Nephron (organoid): ENCODE results near the gene SIRT2.
A peak's percentile ranks its signal among the peaks of the same experiment; 100 is the strongest.

ENCODE experiments used
- H3K27ac Mint-ChIP-seq, 3 experiments: 2 replicates each; pipeline ENCODE4 v1.8.0; 2020; ENCODE audit warnings: mixed read lengths in 3 of 3, mild to moderate bottlenecking in 2 of 3, moderate library complexity in 1 of 3
- H3K27me3 Mint-ChIP-seq: 2 replicates; pipeline ENCODE4 v1.8.0; 2021; ENCODE audit warnings: low read depth, mild to moderate bottlenecking, moderate library complexity, mixed read lengths
- H3K36me3 Mint-ChIP-seq: 2 replicates; pipeline ENCODE4 v1.8.0; 2020; ENCODE audit warnings: low read depth, mixed read lengths
- H3K4me1 Mint-ChIP-seq: 2 replicates; pipeline ENCODE4 v1.8.0; 2020; ENCODE audit warnings: mixed read lengths
- H3K4me3 Mint-ChIP-seq, 3 experiments: 2 replicates each; pipeline ENCODE4 v1.8.0; 2020; ENCODE audit warnings: mild to moderate bottlenecking in 3 of 3, mixed read lengths in 3 of 3, moderate library complexity in 2 of 3
- H3K9me3 Mint-ChIP-seq: 2 replicates; pipeline ENCODE4 v1.8.0; 2020; ENCODE audit warnings: mixed read lengths
- TF ChIP-seq, protein P1 (sequence below), 3 experiments: fragments of 200-600 bp; sonication (generic); IDR thresholded peaks; one replicate each; pipeline ENCODE4 v1.5.0; 2021; ENCODE audit warnings: antibody characterized with exemption in 3 of 3; ENCODE audit not compliant: unreplicated experiment in 3 of 3

The SIRT2 gene

DNA sequence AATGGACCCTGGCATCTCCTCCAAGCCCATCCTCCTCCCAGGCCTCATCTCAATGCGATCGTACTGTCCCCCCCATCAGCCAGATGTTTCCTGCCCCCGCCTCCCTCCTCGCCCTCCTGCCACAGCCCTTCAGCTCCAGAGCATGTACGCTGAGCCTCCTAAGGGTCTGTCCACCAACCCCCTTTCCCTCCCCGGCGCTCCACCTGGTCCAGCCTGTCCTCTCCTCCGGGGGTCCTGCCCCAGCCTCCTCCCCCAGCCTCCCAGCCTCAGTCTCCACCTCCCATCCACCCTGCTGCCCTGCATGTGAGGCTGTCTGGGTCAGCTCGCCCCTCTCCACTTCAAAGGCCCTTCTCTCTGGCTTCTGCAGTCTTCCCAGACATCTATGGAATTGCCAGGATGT is 4.5 kb downstream of the SIRT2 start:
- no peaks in the 10 kb centered on the region for H3K9me3 Mint-ChIP-seq
- peak overlapping the region in 1 of 3 experiments; percentile 32 for H3K4me3 Mint-ChIP-seq
- TF ChIP-seq, protein P1, sequence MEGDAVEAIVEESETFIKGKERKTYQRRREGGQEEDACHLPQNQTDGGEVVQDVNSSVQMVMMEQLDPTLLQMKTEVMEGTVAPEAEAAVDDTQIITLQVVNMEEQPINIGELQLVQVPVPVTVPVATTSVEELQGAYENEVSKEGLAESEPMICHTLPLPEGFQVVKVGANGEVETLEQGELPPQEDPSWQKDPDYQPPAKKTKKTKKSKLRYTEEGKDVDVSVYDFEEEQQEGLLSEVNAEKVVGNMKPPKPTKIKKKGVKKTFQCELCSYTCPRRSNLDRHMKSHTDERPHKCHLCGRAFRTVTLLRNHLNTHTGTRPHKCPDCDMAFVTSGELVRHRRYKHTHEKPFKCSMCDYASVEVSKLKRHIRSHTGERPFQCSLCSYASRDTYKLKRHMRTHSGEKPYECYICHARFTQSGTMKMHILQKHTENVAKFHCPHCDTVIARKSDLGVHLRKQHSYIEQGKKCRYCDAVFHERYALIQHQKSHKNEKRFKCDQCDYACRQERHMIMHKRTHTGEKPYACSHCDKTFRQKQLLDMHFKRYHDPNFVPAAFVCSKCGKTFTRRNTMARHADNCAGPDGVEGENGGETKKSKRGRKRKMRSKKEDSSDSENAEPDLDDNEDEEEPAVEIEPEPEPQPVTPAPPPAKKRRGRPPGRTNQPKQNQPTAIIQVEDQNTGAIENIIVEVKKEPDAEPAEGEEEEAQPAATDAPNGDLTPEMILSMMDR (IDR thresholded peaks at IDR 0.05; ENCODE audit: unreplicated experiment in 3 of 3) = no peak
- H3K27me3 Mint-ChIP-seq = no peaks in the 10 kb centered on the region
- H3K27ac Mint-ChIP-seq = peak overlapping the region in 2 of 3 experiments; percentile 21 to 40
- peaks cover 29% of the 10 kb centered on the region for H3K4me1 Mint-ChIP-seq
- H3K36me3 Mint-ChIP-seq = no peaks in the 10 kb centered on the region

DNA sequence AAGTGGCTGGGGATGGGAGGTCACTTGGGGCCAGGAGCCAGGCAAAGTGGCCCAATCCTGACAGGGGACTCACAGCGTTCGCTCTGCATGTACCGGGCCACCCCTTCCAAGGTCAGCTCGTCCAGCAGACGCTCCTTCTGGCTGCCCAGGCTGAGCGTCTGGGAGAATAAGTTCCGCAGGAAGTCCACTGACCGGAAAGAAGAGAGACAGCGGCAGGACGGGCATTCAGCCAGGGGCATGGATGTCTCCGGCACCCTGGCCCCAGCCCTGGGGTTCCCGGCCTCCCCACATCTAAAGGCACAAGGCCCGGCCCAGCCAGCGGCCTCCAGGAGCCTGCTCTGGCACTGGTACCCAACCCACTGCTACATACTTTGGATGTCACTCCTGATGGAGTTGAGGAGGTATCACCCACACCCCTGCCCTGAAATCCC is 6.1 kb downstream of the SIRT2 start:
- TF ChIP-seq, protein P1 (IDR thresholded peaks at IDR 0.05; ENCODE audit: unreplicated experiment in 3 of 3) = no peak
- no peak overlapping the region for H3K4me3 Mint-ChIP-seq
- peak overlapping the region in 2 of 3 experiments; percentile 40 to 60 for H3K27ac Mint-ChIP-seq
- H3K36me3 Mint-ChIP-seq = peaks cover 4% of the 10 kb centered on the region
- no peaks in the 10 kb centered on the region for H3K9me3 Mint-ChIP-seq
- no peaks in the 10 kb centered on the region for H3K27me3 Mint-ChIP-seq
- peaks cover 29% of the 10 kb centered on the region for H3K4me1 Mint-ChIP-seq

DNA sequence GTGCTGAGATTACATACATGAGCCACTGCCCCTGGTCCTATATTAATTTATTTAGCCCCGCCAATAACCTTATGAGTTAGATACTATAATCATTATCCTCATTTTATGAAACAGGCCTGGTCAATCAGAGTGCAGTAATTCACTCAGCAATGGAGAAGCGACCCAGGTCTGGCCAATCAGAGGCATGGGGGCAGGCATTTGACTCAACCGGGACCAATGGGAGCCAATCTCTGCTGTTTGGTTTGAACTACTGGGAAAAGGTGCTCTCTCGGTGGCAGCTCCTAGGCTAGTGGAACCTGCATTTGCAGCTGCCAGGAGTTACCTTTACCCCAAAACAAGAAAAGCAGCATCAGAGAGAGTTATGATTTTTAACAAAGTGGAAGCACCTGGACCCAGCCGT is 6.6 kb downstream of the SIRT2 start:
- peak overlapping the region; percentile 40 to 66 (median 60) for H3K27ac Mint-ChIP-seq
- peaks cover 28% of the 10 kb centered on the region for H3K4me1 Mint-ChIP-seq
- no peaks in the 10 kb centered on the region for H3K27me3 Mint-ChIP-seq
- TF ChIP-seq, protein P1 (IDR thresholded peaks at IDR 0.05; ENCODE audit: unreplicated experiment in 3 of 3) = no peak
- peaks cover 4% of the 10 kb centered on the region for H3K36me3 Mint-ChIP-seq
- H3K4me3 Mint-ChIP-seq = peak overlapping the region in 1 of 3 experiments; percentile 46
- no peaks in the 10 kb centered on the region for H3K9me3 Mint-ChIP-seq

DNA sequence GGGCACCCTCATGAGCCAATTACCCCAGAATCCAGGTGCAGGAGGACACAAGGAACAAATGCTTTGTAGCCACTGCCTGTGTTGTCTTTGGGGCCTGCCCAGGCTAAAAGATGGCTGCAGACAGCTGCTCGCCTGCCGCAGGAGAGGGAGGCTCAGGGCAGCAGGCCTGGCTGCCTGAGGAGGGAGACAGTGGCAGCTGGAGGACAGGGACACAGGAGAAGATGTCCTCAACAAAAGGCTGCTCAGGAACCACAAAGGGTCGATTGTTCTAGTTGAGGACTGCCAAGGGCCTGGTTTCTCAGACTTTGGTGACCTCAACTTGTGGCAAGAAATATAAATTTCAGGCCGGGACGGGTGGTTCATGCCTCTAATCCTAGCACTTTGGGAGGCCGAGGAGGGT is 7.6 kb downstream of the SIRT2 start:
- Mint-ChIP-seq H3K4me1 (peaks cover 17% of the 10 kb centered on the region), H3K36me3 (peaks cover 4% of the 10 kb centered on the region), H3K9me3 (no peaks in the 10 kb centered on the region), H3K27me3 (no peaks in the 10 kb centered on the region), H3K4me3 (peak overlapping the region in 1 of 3 experiments; percentile 26), H3K27ac (peak overlapping the region; percentile 56 to 82 (median 70))
- TF ChIP-seq, protein P1 (IDR thresholded peaks at IDR 0.05; ENCODE audit: unreplicated experiment in 3 of 3) = no peak

DNA sequence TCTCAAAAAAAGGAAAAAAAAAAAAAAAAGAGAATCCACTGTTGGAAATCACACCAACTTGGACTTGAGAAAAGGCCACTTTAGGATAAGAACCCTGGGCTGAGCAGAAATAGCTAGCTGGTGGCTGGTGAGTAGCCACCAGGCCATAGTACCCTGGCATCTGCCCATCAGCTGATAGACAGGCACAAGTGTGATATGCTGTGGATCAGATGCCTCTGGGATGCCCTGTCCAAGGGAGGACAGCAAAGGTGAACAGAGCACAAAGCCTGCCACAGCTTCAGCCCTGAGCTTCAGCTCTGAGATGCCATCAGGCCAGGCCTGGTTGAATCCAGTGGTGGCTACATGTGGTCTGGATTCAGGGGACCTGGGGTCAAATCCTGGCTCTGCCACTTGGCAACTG is 8.7 kb downstream of the SIRT2 start:
- Mint-ChIP-seq H3K36me3 (peaks cover 4% of the 10 kb centered on the region), H3K27me3 (no peaks in the 10 kb centered on the region), H3K4me1 (peaks cover 24% of the 10 kb centered on the region), H3K4me3 (no peak overlapping the region), H3K27ac (no peak overlapping the region), H3K9me3 (no peaks in the 10 kb centered on the region)
- TF ChIP-seq, protein P1 (IDR thresholded peaks at IDR 0.05; ENCODE audit: unreplicated experiment in 3 of 3) = no peak

DNA sequence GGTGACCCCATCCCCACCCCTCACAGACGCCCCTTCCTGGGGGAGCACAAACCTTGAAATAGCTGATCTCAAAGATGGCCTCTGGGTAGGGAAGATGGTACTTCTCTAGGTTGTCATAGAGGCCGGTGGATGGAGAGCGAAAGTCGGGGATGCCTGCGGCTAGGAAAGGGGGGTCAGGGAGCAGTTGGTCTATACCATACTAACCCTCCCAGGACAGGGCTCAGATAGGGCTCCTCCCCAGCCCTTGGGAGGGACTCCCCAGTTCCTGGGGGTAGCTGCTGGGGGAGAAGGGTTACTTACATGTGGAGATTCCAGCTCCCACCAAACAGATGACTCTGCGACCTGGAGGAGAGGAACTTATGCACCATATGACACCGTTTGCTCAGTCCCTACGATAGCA is 9.6 kb downstream of the SIRT2 start:
- no peak overlapping the region for H3K27ac Mint-ChIP-seq
- no peaks in the 10 kb centered on the region for H3K27me3 Mint-ChIP-seq
- H3K36me3 Mint-ChIP-seq = peaks cover 4% of the 10 kb centered on the region
- TF ChIP-seq, protein P1 (IDR thresholded peaks at IDR 0.05; ENCODE audit: unreplicated experiment in 3 of 3) = no peak
- H3K9me3 Mint-ChIP-seq = no peaks in the 10 kb centered on the region
- H3K4me1 Mint-ChIP-seq = peaks cover 22% of the 10 kb centered on the region
- no peak overlapping the region for H3K4me3 Mint-ChIP-seq
